H1 (cell line): ENCODE results near the gene MRPS12. TPM values are rescaled to one million over a fixed set of nuclear protein-coding genes. Genes with fewer than 3 reads are reported as not detected.

Experiments
- CTCF ChIA-PET: fragments of 300-600 bp; sonication (Branson Sonifier 250); formaldehyde crosslinking; loops from one replicate; lab custom pipeline; 2021; ENCODE audit not compliant: partially characterized antibody; lab: Charles Lee
- POLR2A ChIA-PET: fragments of 300-600 bp; sonication (Branson Sonifier 250); formaldehyde crosslinking; loops from one replicate; lab custom pipeline; 2021; ENCODE audit warnings: inconsistent platforms; ENCODE audit not compliant: partially characterized antibody; lab: Charles Lee
- DNase-seq, 2 experiments: peaks; one replicate each; pipeline versions ENCODE4 v3.0.0 to v3.0.0-alpha.2; 2010 to 2022; ENCODE audit warnings: low spot score in 2 of 2, low read depth in 1 of 2, mixed read lengths in 1 of 2
- FAIRE-seq: peaks from 2 replicates; lab custom pipeline; 2011; peaks lifted over from hg19 to GRCh38; lab: Jason Lieb, UNC
- H2AFZ ChIP-seq: 2 replicates; pipeline ENCODE4 v1.8.1; 2012; ENCODE audit warnings: low read length, inconsistent platforms
- H2AK5ac ChIP-seq: 2 replicates; pipeline ENCODE4 v1.6.1; 2013; ENCODE audit warnings: low read depth, low read length
- H2BK120ac ChIP-seq: replicated peaks from 2 replicates; pipeline ENCODE3; 2013; ENCODE audit warnings: low read depth, low read length, inconsistent platforms
- H2BK12ac ChIP-seq: 2 replicates; pipeline ENCODE4 v1.6.1; 2013; ENCODE audit warnings: low read depth, low read length
- H2BK15ac ChIP-seq: 2 replicates; pipeline ENCODE4 v1.6.1; 2013; ENCODE audit warnings: low read length
- H2BK20ac ChIP-seq: 2 replicates; pipeline ENCODE4 v1.6.1; 2013; ENCODE audit warnings: low read length
- H2BK5ac ChIP-seq: 2 replicates; pipeline ENCODE4 v1.6.1; 2013; ENCODE audit warnings: low read depth, low read length
- H3K14ac ChIP-seq: 2 replicates; pipeline ENCODE4 v1.6.1; 2013; ENCODE audit warnings: inconsistent platforms; ENCODE audit not compliant: insufficient read length
- H3K18ac ChIP-seq: 2 replicates; pipeline ENCODE4 v1.6.1; 2013; ENCODE audit warnings: low read length; ENCODE audit errors: extremely low read depth
- H3K23ac ChIP-seq: 2 replicates; pipeline ENCODE4 v1.6.1; 2013; ENCODE audit warnings: inconsistent platforms; ENCODE audit not compliant: insufficient read length
- H3K23me2 ChIP-seq: 2 replicates; pipeline ENCODE4 v1.6.1; 2013; ENCODE audit warnings: low read depth, low read length
- H3K27ac ChIP-seq: 2 replicates; pipeline ENCODE4 v1.6.1; 2011; ENCODE audit warnings: low read depth, low read length, inconsistent platforms
- H3K27me3 ChIP-seq, 4 experiments: replicated peaks in 1 of 4; 1 replicate in 1 of 4; 2 replicates in 3 of 4; pipeline versions ENCODE4 v1.6.1 to v1.8.1; 2011 to 2013; ENCODE audit warnings: low read length in 3 of 4, mild to moderate bottlenecking in 3 of 4, inconsistent platforms in 2 of 4, mixed read lengths in 2 of 4, moderate library complexity in 1 of 4; ENCODE audit not compliant: control insufficient read depth in 3 of 4, insufficient read depth in 3 of 4; ENCODE audit errors: extremely low read depth in 1 of 4
- H3K36me3 ChIP-seq, 4 experiments: 2 replicates each; pipeline versions ENCODE4 v1.6.1 to v1.8.1; 2011 to 2013; ENCODE audit warnings: mild to moderate bottlenecking in 4 of 4, low read length in 3 of 4, moderate library complexity in 2 of 4, control low read depth in 1 of 4, inconsistent platforms in 1 of 4; ENCODE audit not compliant: insufficient read depth in 4 of 4, control insufficient read depth in 2 of 4
- H3K4ac ChIP-seq: replicated peaks from 2 replicates; pipeline ENCODE3; 2013; ENCODE audit warnings: low read length, low read depth, mixed read lengths, inconsistent platforms; ENCODE audit not compliant: insufficient read length
- H3K4me1 ChIP-seq, 4 experiments: replicated peaks in 1 of 4; 1 replicate in 1 of 4; 2 replicates in 3 of 4; pipeline versions ENCODE4 v1.6.1 to v1.8.1; 2011 to 2013; ENCODE audit warnings: low read length in 3 of 4, inconsistent platforms in 2 of 4, mixed read lengths in 1 of 4; ENCODE audit not compliant: insufficient read depth in 4 of 4, control insufficient read depth in 3 of 4
- H3K4me2 ChIP-seq, 2 experiments: 2 replicates each; pipeline versions ENCODE4 v1.6.1 to v1.8.1; 2011 to 2013; ENCODE audit warnings: low read depth in 2 of 2, low read length in 2 of 2, control low read depth in 1 of 2, inconsistent platforms in 1 of 2, mild to moderate bottlenecking in 1 of 2; ENCODE audit not compliant: insufficient read depth in 1 of 2
- H3K4me3 ChIP-seq, 4 experiments: fragments of 200-600, 300-600 bp in 1 of 4; sonication (generic), shearing (Covaris generic), sonication (Bioruptor Twin) in 1 of 4; 2 replicates each; pipeline versions ENCODE4 v1.5.1 to v1.8.1; 2011 to 2016; ENCODE audit warnings: low read length in 4 of 4, low read depth in 3 of 4, control low read depth in 2 of 4, inconsistent platforms in 2 of 4, mild to moderate bottlenecking in 2 of 4, mixed read lengths in 1 of 4, moderate library complexity in 1 of 4; ENCODE audit not compliant: insufficient read depth in 2 of 4; ENCODE audit errors: extremely low read depth in 1 of 4
- H3K56ac ChIP-seq: replicated peaks from 2 replicates; pipeline ENCODE3; 2013; ENCODE audit warnings: low read depth, mild to moderate bottlenecking, mixed read lengths, low read length, inconsistent platforms; ENCODE audit not compliant: insufficient read length
- H3K79me1 ChIP-seq: 2 replicates; pipeline ENCODE4 v1.6.1; 2013; ENCODE audit warnings: low read depth, low read length, control low read depth
- H3K79me2 ChIP-seq, 2 experiments: 2 replicates each; pipeline versions ENCODE4 v1.6.1 to v1.8.1; 2012 to 2013; ENCODE audit warnings: low read length in 2 of 2, mild to moderate bottlenecking in 2 of 2, inconsistent platforms in 1 of 2; ENCODE audit not compliant: insufficient read depth in 2 of 2, control insufficient read depth in 1 of 2
- H3K9ac ChIP-seq, 4 experiments: replicated peaks in 1 of 4; 1 replicate in 1 of 4; 2 replicates in 3 of 4; pipeline versions ENCODE4 v1.6.1 to v1.8.1; 2011 to 2013; ENCODE audit warnings: low read depth in 3 of 4, low read length in 3 of 4, control low read depth in 2 of 4, mild to moderate bottlenecking in 2 of 4, moderate library complexity in 2 of 4, inconsistent platforms in 1 of 4; ENCODE audit errors: extremely low read depth in 1 of 4
- H3K9me3 ChIP-seq, 2 experiments: 2 replicates each; pipeline versions ENCODE4 v1.6.1 to v1.8.1; 2012 to 2013; ENCODE audit warnings: mild to moderate bottlenecking in 2 of 2, moderate library complexity in 2 of 2, control low read depth in 1 of 2, inconsistent platforms in 1 of 2, low read depth in 1 of 2, low read length in 1 of 2, mixed read lengths in 1 of 2; ENCODE audit not compliant: insufficient read depth in 2 of 2
- H4K20me1 ChIP-seq, 2 experiments: replicated peaks in 1 of 2; 2 replicates each; pipeline versions ENCODE3 to v1.8.1; 2011 to 2013; ENCODE audit warnings: inconsistent platforms in 2 of 2, low read length in 2 of 2, mild to moderate bottlenecking in 1 of 2; ENCODE audit not compliant: insufficient read depth in 2 of 2, control insufficient read depth in 1 of 2
- H4K5ac ChIP-seq: 2 replicates; pipeline ENCODE4 v1.6.1; 2013; ENCODE audit warnings: low read length, low read depth, mixed read lengths, inconsistent platforms; ENCODE audit not compliant: insufficient read length
- H4K8ac ChIP-seq: 2 replicates; pipeline ENCODE4 v1.8.0; 2013; ENCODE audit warnings: mild to moderate bottlenecking, moderate library complexity, low read length, inconsistent platforms; ENCODE audit not compliant: insufficient read depth; ENCODE audit errors: extremely low read depth
- H4K91ac ChIP-seq: replicated peaks from 2 replicates; pipeline ENCODE3; 2013; ENCODE audit warnings: low read length, mixed read lengths, inconsistent platforms; ENCODE audit not compliant: insufficient read length
- BACH1 ChIP-seq: IDR thresholded peaks from 2 replicates; pipeline ENCODE4 v1.6.1; 2012; ENCODE audit warnings: low read length, improper control_type of control experiment
- BCL11A ChIP-seq, 2 experiments: IDR thresholded peaks; one replicate each; pipeline ENCODE4 v1.6.1; 2011; ENCODE audit warnings: low read depth in 2 of 2, low read length in 2 of 2, mild to moderate bottlenecking in 2 of 2
- HDAC6 ChIP-seq: IDR thresholded peaks from one replicate; pipeline ENCODE4 v1.7.1; 2012; ENCODE audit warnings: low read depth, mild to moderate bottlenecking, inconsistent platforms, low read length, moderate library complexity
- RFX5 ChIP-seq: IDR thresholded peaks from 2 replicates; pipeline ENCODE4 v1.6.1; 2011; ENCODE audit warnings: low read depth, low read length, improper control_type of control experiment, borderline replicate concordance
- SIX5 ChIP-seq: IDR thresholded peaks from 2 replicates; pipeline ENCODE4 v1.6.1; 2011; ENCODE audit warnings: mild to moderate bottlenecking, low read depth, low read length
- WGBS, 2 experiments: shearing (Covaris generic) in 1 of 2; methylation state at CpG; one replicate each; pipeline versions ENCODE4 v1.1.6 to v1.1.7; 2013 to 2015; ENCODE audit warnings: low lambda C conversion rate in 2 of 2, mixed read lengths in 2 of 2, inconsistent platforms in 1 of 2, low coverage in 1 of 2, missing lambda C conversion rate in 1 of 2; ENCODE audit not compliant: insufficient replicate concordance in 2 of 2, insufficient coverage in 1 of 2, insufficient read length in 1 of 2; ENCODE audit errors: extremely low coverage in 1 of 2, missing lambda C conversion rate in 1 of 2; 5-methylcytosine and 5-hydroxymethylcytosine counted together
- polyA plus RNA-seq, 7 experiments: library from polyadenylated mRNA; depleted of rRNA in 3 of 7; stranded (reverse) in 5 of 7; unstranded in 2 of 7; fragments of >200 nt in 5 of 7; fragments of 200-250 nt in 2 of 7; gene quantifications; 1 replicate in 5 of 7; 2 replicates in 1 of 7; 4 replicates in 1 of 7; pipeline versions ENCODE4 v1.2.1 to v1.2.3, GENCODE V29; 2011 to 2013; ENCODE audit warnings: missing spikeins in 2 of 7, mixed read lengths in 2 of 7
- total RNA-seq: library from RNA; stranded (reverse); fragmentation: NEBNext Ultra II Directional; extraction: Animal tissue kit (Norgen Biotek cat#: 25700); gene quantifications from 2 replicates; pipeline ENCODE4 v1.2.1, GENCODE V29; 2021

MRPS12 gene
- total and polyA plus RNA-seq, 2 of the 8 experiments (the other 6 are each of a cell fraction or from before 2014, with no cell fraction given) = 79.0 to 175 TPM

GRCh38 chr19:38939957-38940356 is 9.2 kb downstream of the MRPS12 start:
- no peak overlapping the region for H2BK12ac ChIP-seq
- no peak overlapping the region for H3K4me3 ChIP-seq
- H3K9me3 ChIP-seq = peaks cover 4% of the 10 kb centered on the region in 2 experiments; a peak in 3 of 4 replicates
- no peak overlapping the region for H2BK120ac ChIP-seq
- no peak overlapping the region for H2AK5ac ChIP-seq
- DNase-seq = no peak
- no peaks in the 10 kb centered on the region for H4K20me1 ChIP-seq
- H3K4me1 ChIP-seq = no peaks in the 10 kb centered on the region
- no peaks in the 10 kb centered on the region for H3K27me3 ChIP-seq
- no peak overlapping the region for H2BK5ac ChIP-seq
- ChIA-PET CTCF (interaction anchor here (0.7 to 14.5 kb wide), 6 partner anchors 7 to 245 kb away, joined by 3 to 120 read pairs (median 4); partner anchors contain the start of genes MRPS12 and SARS2), POLR2A (interaction anchor here (1.8 kb wide), 1 partner anchor 9 kb away, joined by 14 read pairs; the partner anchor contains the start of genes MRPS12 and SARS2)
- H2BK15ac ChIP-seq = no peak overlapping the region
- no peak overlapping the region for H4K8ac ChIP-seq
- H3K27ac ChIP-seq = no peak overlapping the region
- no peak overlapping the region for H3K4me2 ChIP-seq
- H2BK20ac ChIP-seq = no peak overlapping the region
- H3K18ac ChIP-seq = no peak overlapping the region
- no peak for FAIRE-seq
- no peak overlapping the region for H3K14ac ChIP-seq
- H3K23ac ChIP-seq = no peak overlapping the region
- no peak overlapping the region for H3K4ac ChIP-seq
- no peaks in the 10 kb centered on the region for H3K79me1 ChIP-seq
- H4K5ac ChIP-seq = no peak overlapping the region
- no peak overlapping the region for H2AFZ ChIP-seq
- no peaks in the 10 kb centered on the region for H3K79me2 ChIP-seq
- H4K91ac ChIP-seq = no peak overlapping the region
- H3K36me3 ChIP-seq = peaks cover 0 to 4% (median 0%) of the 10 kb centered on the region in 4 experiments; a peak in 1 of 8 replicates
- no peak overlapping the region for H3K56ac ChIP-seq
- WGBS, 2 experiments = 92% methylated on average over 5 of the region's 5 CpGs; no CpG with 5 or more reads in 1 of the 2 experiments
- H3K9ac ChIP-seq = no peak overlapping the region
- no peaks in the 10 kb centered on the region for H3K23me2 ChIP-seq
- TF ChIP-seq HDAC6 (no peak), RFX5 (no peak), BACH1 (no peak), SIX5 (no peak), BCL11A (IDR thresholded peaks at IDR 0.05; ENCODE audit: low read depth in 2 of 2, low read length in 2 of 2) (no peak)
- TF ChIP-seq, all 59 proteins: peak for 0
